ENCODE data around the gene GMNC.
"Not testable (repeated sequence)": the region's sequence is repeated elsewhere in the genome, so short reads cannot be mapped to it uniquely, and the experiment has no call there.

The GMNC gene, protein sequence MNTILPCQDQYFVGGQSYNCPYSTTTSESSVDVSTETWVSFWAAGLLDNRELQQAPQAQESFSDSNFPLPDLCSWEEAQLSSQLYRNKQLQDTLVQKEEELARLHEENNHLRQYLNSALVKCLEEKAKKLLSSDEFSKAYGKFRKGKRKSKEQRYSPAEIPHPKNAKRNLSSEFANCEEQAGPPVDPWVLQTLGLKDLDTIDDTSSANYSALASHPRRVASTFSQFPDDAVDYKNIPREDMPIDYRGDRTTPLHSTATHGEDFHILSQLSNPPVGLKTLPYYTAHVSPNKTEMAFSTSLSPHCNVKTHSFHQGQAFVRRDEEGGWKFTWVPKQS

DNA sequence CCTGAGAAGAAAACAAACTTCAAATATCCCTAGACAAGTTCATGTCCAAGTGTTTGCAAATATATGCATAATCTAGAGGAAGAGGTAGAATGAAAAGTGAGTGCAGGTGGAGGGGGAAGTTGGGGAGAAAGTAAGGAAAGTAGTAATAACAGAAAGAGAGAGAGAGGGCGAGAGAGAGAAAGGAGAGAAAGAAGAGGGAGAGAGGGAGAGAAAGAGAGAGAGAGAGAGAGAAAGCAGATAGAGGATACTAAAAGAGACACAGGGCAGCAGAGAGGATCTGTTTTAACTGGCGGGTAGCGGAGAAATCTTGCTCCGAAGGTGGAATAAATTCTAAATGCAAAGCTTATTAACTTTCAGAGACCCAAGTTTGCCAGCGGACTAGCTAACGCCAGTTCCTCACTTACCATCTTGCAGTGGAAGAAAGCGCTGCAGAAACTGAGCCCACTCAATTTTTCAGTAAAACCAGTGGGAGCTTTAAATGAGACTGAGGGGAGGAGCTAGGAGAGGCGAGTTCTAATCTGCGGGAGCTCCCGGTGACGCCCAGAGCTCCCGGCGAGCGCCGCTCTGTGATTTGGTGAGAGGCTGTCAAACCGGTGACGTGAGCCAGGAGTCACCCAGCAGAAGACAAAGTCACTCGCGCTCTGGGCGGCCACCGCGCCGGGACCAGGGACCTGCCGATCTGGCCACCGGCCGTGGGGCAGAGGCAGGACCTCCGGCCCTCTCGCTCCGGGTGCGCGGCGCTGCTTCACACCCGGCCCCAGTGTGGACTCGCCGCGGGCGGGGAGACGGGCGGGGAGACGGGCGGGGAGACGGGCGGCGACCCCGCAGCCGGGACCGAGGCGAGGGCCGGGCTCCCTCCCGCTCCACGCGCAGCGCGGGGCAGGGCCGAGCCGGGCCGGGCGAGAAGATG, at the start of gene GMNC:
Gene GMNC, minus strand, starts transcription at position 486 of the 910 bp plus-strand sequence. Its CDS starts 79 bp downstream, at position 407.
- H3K4me3 ChIP-seq (ENCODE audit: low read length), result peak within 1 kb of the TSS; percentile 91
- H3K36me3 ChIP-seq (ENCODE audit: control insufficient read depth, insufficient read depth, low read length, severe bottlenecking), result no peaks in the 10 kb centered on the region
- peak within 1 kb of the TSS; percentile 86 for H3K9ac ChIP-seq (ENCODE audit: low read length)
- H3K4me1 ChIP-seq (ENCODE audit: control insufficient read depth, insufficient read depth, low read length), result peaks cover 3% of the 10 kb centered on the region
- H3K27me3 ChIP-seq (replicated peaks; ENCODE audit: control insufficient read depth, insufficient read depth, low read length), result no peaks in the 10 kb centered on the region
- DNase-seq (ENCODE audit: low read depth), result peak; percentile 91
- no peaks in the 10 kb centered on the region for H3K9me3 ChIP-seq (ENCODE audit: control insufficient read depth, low read length)

DNA sequence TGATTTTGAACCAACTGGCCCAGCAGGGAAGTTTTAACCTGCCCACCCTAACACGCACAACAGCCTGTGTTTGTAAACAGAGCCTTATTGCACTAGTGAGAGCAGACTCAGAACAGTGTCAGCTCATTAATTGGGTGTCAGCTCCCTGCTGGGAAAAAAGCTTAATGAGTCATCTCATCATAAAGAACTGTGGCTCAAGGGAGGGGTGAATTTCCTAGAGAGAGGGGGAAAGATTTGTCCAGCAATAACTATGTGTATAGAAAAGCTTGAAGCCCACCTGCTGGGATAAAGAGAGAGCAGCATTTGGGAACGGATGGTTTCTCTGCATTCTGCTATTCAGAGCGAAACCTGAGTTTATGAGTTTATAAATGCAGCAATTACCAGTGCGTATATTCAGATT, 48.9 kb upstream of the GMNC start:
- H3K4me3 ChIP-seq (ENCODE audit: low read length), result no peak overlapping the region

DNA sequence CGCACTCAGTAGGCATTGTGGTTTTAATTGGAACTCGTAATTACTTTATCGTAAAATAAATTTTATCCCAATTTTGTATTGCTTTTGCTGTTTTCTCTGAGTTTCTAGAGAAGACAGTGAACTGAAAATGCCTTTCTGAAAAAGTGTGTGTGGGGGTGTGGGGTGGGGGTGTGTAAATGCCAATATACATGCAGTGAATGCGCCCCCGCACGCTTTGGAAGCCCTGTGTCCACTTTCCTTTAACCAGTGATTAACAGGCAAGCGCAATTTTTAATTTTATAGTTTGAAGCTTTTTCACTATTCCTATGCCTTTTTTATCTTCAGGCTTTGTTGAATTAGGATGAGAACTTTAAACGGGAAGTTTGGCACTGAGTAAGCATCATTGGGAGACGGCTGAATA, 47.4 kb upstream of the GMNC start:
- Histone ChIP-seq H3K4me3 (ENCODE audit: low read length) (no peak overlapping the region), H3K36me3 (ENCODE audit: control insufficient read depth, insufficient read depth, low read length, severe bottlenecking) (no peaks in the 10 kb centered on the region), H3K9ac (ENCODE audit: low read length) (no peak overlapping the region), H3K9me3 (ENCODE audit: control insufficient read depth, low read length) (peaks cover 3% of the 10 kb centered on the region), H3K27me3 (replicated peaks; ENCODE audit: control insufficient read depth, insufficient read depth, low read length) (no peaks in the 10 kb centered on the region), H3K4me1 (ENCODE audit: control insufficient read depth, insufficient read depth, low read length) (no peaks in the 10 kb centered on the region)
- no peak for DNase-seq (ENCODE audit: low read depth)

More for the DNA sequence above, 48.9 kb upstream of the GMNC start:
- Histone ChIP-seq H3K4me1 (ENCODE audit: control insufficient read depth, insufficient read depth, low read length) (no peaks in the 10 kb centered on the region), H3K36me3 (ENCODE audit: control insufficient read depth, insufficient read depth, low read length, severe bottlenecking) (no peaks in the 10 kb centered on the region), H3K27me3 (replicated peaks; ENCODE audit: control insufficient read depth, insufficient read depth, low read length) (no peaks in the 10 kb centered on the region), H3K9ac (ENCODE audit: low read length) (no peak overlapping the region), H3K9me3 (ENCODE audit: control insufficient read depth, low read length) (no peaks in the 10 kb centered on the region)
- DNase-seq (ENCODE audit: low read depth), result no peak

DNA sequence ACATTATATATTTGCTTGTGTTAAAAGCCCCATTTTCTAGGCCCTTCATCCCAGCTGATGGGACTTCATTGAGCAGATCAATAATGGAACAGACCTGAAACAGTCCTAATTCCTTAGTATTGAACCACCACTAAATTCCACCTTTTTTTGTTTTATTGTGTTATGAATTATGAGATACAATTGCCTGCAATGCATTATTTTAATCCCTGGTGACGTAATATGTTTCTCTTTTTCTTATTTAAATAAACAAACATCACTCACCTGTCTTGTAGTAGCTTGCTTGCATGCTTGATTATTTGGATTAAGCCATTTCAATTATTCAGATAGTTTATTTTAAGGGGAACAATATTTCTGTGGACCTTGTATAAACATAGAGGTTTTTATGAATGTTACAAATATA, 40.7 kb upstream of the GMNC start:
- Histone ChIP-seq H3K36me3 (ENCODE audit: control insufficient read depth, insufficient read depth, low read length, severe bottlenecking) (no peaks in the 10 kb centered on the region), H3K27me3 (replicated peaks; ENCODE audit: control insufficient read depth, insufficient read depth, low read length) (no peaks in the 10 kb centered on the region), H3K4me1 (ENCODE audit: control insufficient read depth, insufficient read depth, low read length) (no peaks in the 10 kb centered on the region), H3K9me3 (ENCODE audit: control insufficient read depth, low read length) (peaks cover 8% of the 10 kb centered on the region), H3K9ac (ENCODE audit: low read length) (no peak overlapping the region), H3K4me3 (ENCODE audit: low read length) (no peak overlapping the region)
- DNase-seq (ENCODE audit: low read depth), result no peak

DNA sequence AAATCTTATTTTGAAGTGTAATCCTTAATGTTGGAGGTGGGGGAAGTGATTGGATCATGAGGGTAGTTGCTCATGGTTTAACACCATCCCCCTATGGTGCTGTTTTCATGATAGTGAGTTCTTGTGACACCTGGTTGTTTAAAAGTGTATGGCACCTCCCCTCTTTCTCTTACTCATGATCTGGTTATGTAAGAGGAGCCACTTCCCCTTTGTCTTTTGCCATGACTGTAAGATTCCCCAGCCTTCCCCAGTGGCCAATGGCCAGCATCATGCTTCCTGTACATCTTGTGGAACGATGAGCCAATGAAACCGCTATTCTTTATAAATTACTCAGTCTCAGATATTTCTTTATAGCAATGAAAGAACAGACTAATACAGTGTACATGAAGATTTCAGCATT, 39.8 kb upstream of the GMNC start:
- Histone ChIP-seq H3K9me3 (ENCODE audit: control insufficient read depth, low read length) (peaks cover 10% of the 10 kb centered on the region), H3K4me1 (ENCODE audit: control insufficient read depth, insufficient read depth, low read length) (no peaks in the 10 kb centered on the region), H3K36me3 (ENCODE audit: control insufficient read depth, insufficient read depth, low read length, severe bottlenecking) (no peaks in the 10 kb centered on the region), H3K27me3 (replicated peaks; ENCODE audit: control insufficient read depth, insufficient read depth, low read length) (no peaks in the 10 kb centered on the region), H3K4me3 (ENCODE audit: low read length) (no peak overlapping the region), H3K9ac (ENCODE audit: low read length) (no peak overlapping the region)
- DNase-seq (ENCODE audit: low read depth), result no peak

DNA sequence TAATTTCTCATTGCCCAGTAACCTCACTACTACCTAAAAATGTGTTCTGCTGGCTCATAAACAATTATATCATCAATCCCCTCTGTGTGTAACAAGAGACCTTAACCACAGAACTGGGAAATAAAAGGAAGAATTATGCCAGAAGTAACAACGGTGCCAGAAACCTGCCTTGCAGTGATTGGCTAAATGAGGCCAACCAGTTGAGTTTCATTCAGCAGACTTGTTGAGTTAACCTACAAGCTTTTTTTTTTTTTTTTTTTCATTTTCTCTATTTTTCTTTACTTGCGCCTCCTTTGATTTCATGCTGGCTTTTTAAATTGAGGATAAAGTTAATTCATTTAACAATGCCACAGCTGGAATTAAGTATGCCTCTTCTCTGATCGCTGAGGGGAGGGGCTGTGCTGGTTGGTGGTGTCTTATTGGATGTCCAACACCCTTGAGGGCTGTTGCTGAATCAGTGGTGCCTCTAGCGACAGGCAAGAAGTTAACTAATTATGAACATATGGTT, 30.0 kb upstream of the GMNC start:
- Histone ChIP-seq H3K4me3 (ENCODE audit: low read length) (no peak overlapping the region), H3K27me3 (replicated peaks; ENCODE audit: control insufficient read depth, insufficient read depth, low read length) (no peaks in the 10 kb centered on the region), H3K9ac (ENCODE audit: low read length) (no peak overlapping the region), H3K4me1 (ENCODE audit: control insufficient read depth, insufficient read depth, low read length) (no peaks in the 10 kb centered on the region), H3K36me3 (ENCODE audit: control insufficient read depth, insufficient read depth, low read length, severe bottlenecking) (no peaks in the 10 kb centered on the region), H3K9me3 (ENCODE audit: control insufficient read depth, low read length) (peaks cover 15% of the 10 kb centered on the region)
- DNase-seq (ENCODE audit: low read depth), result no peak

DNA sequence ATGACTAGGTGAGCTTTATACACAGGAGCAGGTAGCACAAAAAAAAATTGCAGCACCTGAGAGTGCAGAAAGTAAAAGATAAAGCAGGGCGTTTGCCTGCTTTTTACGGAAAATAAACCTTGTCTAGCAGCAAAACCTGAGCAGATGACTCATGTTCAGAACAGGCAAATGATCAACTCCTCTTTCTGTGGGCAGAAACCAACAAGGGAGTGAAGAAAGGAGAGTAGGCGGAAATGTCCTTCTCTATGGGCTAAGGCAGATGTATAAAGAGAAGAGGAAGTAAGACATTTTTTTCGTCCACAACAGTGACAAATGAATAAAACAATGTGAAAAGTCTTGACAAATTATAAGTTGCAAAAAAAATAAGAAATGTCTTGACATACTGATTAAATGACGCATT, 24.5 kb upstream of the GMNC start:
- Histone ChIP-seq H3K36me3 (ENCODE audit: control insufficient read depth, insufficient read depth, low read length, severe bottlenecking) (no peaks in the 10 kb centered on the region), H3K4me3 (ENCODE audit: low read length) (no peak overlapping the region), H3K4me1 (ENCODE audit: control insufficient read depth, insufficient read depth, low read length) (no peaks in the 10 kb centered on the region), H3K27me3 (replicated peaks; ENCODE audit: control insufficient read depth, insufficient read depth, low read length) (no peaks in the 10 kb centered on the region), H3K9ac (ENCODE audit: low read length) (no peak overlapping the region), H3K9me3 (ENCODE audit: control insufficient read depth, low read length) (no peaks in the 10 kb centered on the region)
- no peak for DNase-seq (ENCODE audit: low read depth)

DNA sequence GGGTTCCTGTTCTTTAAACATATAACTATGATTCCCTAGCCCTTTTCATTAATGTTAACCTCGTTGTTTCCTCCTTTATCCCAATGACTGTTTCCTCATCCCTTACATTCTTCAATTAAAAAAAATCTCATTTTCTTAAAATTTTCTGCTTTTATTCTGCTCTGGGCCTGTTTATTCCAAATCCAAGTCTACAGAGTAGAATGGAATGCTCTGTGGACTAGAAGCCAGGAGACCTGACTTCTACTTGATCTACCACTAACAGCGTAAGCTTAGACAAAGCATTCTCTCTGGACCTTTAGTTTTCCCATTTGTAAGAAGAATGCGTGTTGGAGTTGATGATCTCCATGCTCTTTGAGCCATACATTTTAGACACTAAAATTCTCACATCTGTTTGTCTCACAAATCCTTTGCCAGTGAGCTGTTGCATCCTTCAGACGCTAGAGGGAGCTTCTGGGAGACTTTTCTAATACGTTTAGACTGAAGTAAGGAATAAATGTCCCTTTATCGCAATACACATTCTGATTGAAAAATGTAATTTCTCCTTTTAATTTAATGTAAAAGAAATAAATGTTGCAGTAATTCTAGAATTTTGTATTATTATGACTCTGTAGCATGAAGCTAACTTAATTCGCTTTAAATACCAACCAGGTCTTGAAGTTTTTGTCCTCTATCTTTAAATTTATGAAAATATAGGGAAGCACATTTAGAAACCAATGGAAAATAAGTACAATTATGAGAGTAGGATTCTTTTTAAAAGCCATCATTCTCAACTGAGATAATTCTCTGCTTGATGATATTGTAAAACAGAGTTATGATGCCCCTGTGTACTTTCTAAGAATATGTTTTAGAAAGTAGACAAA, 21.7 kb upstream of the GMNC start:
- Histone ChIP-seq H3K4me1 (ENCODE audit: control insufficient read depth, insufficient read depth, low read length) (no peaks in the 10 kb centered on the region), H3K36me3 (ENCODE audit: control insufficient read depth, insufficient read depth, low read length, severe bottlenecking) (no peaks in the 10 kb centered on the region), H3K27me3 (replicated peaks; ENCODE audit: control insufficient read depth, insufficient read depth, low read length) (no peaks in the 10 kb centered on the region), H3K4me3 (ENCODE audit: low read length) (no peak overlapping the region), H3K9me3 (ENCODE audit: control insufficient read depth, low read length) (no peaks in the 10 kb centered on the region), H3K9ac (ENCODE audit: low read length) (no peak overlapping the region)
- DNase-seq (ENCODE audit: low read depth), result peak; percentile 92

DNA sequence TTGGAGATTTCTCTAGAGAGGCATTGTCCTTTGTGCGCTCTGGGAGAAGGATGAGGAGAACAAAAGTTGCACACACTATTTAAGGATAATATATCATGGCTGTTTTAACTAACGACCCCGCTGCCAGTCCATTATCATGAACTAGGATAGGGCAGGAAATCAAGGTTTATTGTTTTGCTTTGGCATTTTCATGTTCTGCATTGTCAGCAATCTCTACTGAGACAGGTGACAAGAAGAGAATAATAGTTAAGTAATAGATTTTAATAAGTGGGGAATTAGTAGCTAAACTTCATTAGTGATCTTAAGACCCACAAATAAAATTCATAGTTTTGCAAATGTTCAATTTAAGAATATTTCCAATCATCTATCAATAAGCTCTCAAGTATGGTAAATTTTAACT, 20.6 kb upstream of the GMNC start:
- Histone ChIP-seq H3K4me1 (ENCODE audit: control insufficient read depth, insufficient read depth, low read length) (no peaks in the 10 kb centered on the region), H3K9me3 (ENCODE audit: control insufficient read depth, low read length) (no peaks in the 10 kb centered on the region)
- no peak for DNase-seq (ENCODE audit: low read depth)

DNA sequence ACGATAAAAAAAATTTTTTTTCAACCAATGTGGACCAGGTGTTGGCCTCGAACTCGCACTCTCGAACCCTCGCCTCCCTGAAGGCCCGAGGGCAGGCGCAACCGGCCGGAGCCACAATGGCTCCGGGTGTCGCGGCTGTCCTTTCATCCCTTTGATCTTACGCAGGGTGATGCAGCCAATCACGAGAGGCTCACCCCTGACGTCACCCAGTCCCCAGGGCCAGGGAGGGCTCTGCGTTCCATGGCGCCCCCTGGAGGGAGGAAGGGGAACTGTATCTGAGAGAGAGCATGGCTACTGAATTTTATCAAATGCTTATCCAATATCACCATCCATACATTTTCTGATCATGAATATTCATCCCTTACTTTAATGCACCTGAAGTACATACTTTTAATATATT, 15.4 kb upstream of the GMNC start:
- DNase-seq (ENCODE audit: low read depth), result no peak
- Histone ChIP-seq H3K36me3 (ENCODE audit: control insufficient read depth, insufficient read depth, low read length, severe bottlenecking) (no peaks in the 10 kb centered on the region), H3K27me3 (replicated peaks; ENCODE audit: control insufficient read depth, insufficient read depth, low read length) (no peaks in the 10 kb centered on the region), H3K4me3 (ENCODE audit: low read length) (no peak overlapping the region), H3K9ac (ENCODE audit: low read length) (no peak overlapping the region), H3K9me3 (ENCODE audit: control insufficient read depth, low read length) (no peaks in the 10 kb centered on the region), H3K4me1 (ENCODE audit: control insufficient read depth, insufficient read depth, low read length) (no peaks in the 10 kb centered on the region)

More for the DNA sequence above, 20.6 kb upstream of the GMNC start:
- Histone ChIP-seq H3K27me3 (replicated peaks; ENCODE audit: control insufficient read depth, insufficient read depth, low read length) (no peaks in the 10 kb centered on the region), H3K36me3 (ENCODE audit: control insufficient read depth, insufficient read depth, low read length, severe bottlenecking) (no peaks in the 10 kb centered on the region), H3K9ac (ENCODE audit: low read length) (no peak overlapping the region), H3K4me3 (ENCODE audit: low read length) (no peak overlapping the region)

DNA sequence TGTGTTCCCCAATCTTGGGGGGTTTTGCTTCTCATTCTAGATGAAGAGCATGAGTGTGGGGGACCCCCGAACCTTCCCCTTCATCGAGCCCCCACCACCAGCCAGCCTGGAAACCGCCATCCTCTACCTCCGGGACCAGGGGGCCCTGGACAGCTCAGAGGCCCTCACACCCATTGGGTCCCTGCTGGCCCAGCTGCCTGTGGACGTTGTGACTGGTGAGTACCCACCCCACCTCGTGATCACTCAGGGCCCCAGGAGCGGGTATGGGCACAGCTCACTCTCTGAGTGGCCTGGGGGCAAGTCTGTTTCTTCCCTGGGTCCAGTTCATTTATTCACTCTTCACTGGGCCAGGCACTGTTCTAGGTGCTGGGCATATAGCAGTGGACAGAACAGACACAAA, 13.9 kb upstream of the GMNC start:
- not testable (repeated sequence) for H3K36me3 ChIP-seq (ENCODE audit: control insufficient read depth, insufficient read depth, low read length, severe bottlenecking); H3K4me1 ChIP-seq (ENCODE audit: control insufficient read depth, insufficient read depth, low read length); H3K4me3 ChIP-seq (ENCODE audit: low read length); H3K9me3 ChIP-seq (ENCODE audit: control insufficient read depth, low read length); H3K9ac ChIP-seq (ENCODE audit: low read length); H3K27me3 ChIP-seq (replicated peaks; ENCODE audit: control insufficient read depth, insufficient read depth, low read length); DNase-seq (ENCODE audit: low read depth)

All from adipocyte (in vitro differentiated cells).